IMR-90 (cell line): ENCODE data around the gene HMG20A. TPM values are rescaled to one million over a fixed set of nuclear protein-coding genes. Genes with fewer than 3 reads are reported as not detected.

ENCODE experiments used
- ATAC-seq: fragments of 200-7000 bp; cut with Tn5 transposase; 2 replicates; pipeline ENCODE4 v1.9.1; 2020; ENCODE audit warnings: low read depth, mild to moderate bottlenecking, moderate library complexity
- BruUV-seq: library from RNA; stranded (reverse); fragments of 400-500 nt; replicated peaks from 2 replicates; lab custom pipeline; 2021; lab: Mats Ljungman, UMichigan
- CTCF ChIA-PET: fragments of 300-600 bp; formaldehyde crosslinking; extraction: SDS; loops from one replicate; lab custom pipeline; 2021; ENCODE audit warnings: antibody characterized with exemption; lab: Yijun Ruan, JAX
- POLR2A ChIA-PET: fragments of 300-600 bp; sonication (Branson Sonifier 250); formaldehyde crosslinking; loops from one replicate; lab custom pipeline; 2022; ENCODE audit warnings: antibody characterized with exemption; ENCODE audit not compliant: unreplicated experiment; lab: Charles Lee
- DNase-seq: peaks from one replicate; pipeline ENCODE4 v3.0.0; 2013
- H2AFZ ChIP-seq: replicated peaks from 2 replicates; pipeline ENCODE3; 2013; ENCODE audit warnings: low read length, mild to moderate bottlenecking; ENCODE audit not compliant: poor library complexity
- H2AK5ac ChIP-seq: 2 replicates; pipeline ENCODE4 v1.6.1; 2013; ENCODE audit warnings: low read depth, low read length, inconsistent platforms
- H2AK9ac ChIP-seq: replicated peaks from 2 replicates; pipeline ENCODE3; 2013; ENCODE audit warnings: mild to moderate bottlenecking, low read depth, low read length, moderate library complexity; ENCODE audit not compliant: poor library complexity
- H2BK120ac ChIP-seq: 2 replicates; pipeline ENCODE4 v1.6.1; 2013; ENCODE audit warnings: low read depth, low read length, inconsistent platforms
- H2BK15ac ChIP-seq: 3 replicates; pipeline ENCODE4 v1.6.1; 2013; ENCODE audit warnings: low read depth, low read length, inconsistent platforms
- H2BK20ac ChIP-seq: 2 replicates; pipeline ENCODE4 v1.6.1; 2013; ENCODE audit warnings: low read depth, mild to moderate bottlenecking, inconsistent platforms, low read length, moderate library complexity
- H2BK5ac ChIP-seq: 2 replicates; pipeline ENCODE4 v1.6.1; 2013; ENCODE audit warnings: mild to moderate bottlenecking, low read depth, low read length, inconsistent platforms; ENCODE audit not compliant: poor library complexity, severe bottlenecking
- H3K14ac ChIP-seq: replicated peaks from 2 replicates; pipeline ENCODE4 v1.6.1; 2013; ENCODE audit warnings: low read depth, low read length, inconsistent platforms
- H3K18ac ChIP-seq: 2 replicates; pipeline ENCODE4 v1.6.1; 2013; ENCODE audit warnings: low read depth, low read length, control low read depth
- H3K23ac ChIP-seq: 2 replicates; pipeline ENCODE4 v1.6.1; 2013; ENCODE audit warnings: low read depth, low read length, inconsistent platforms
- H3K27ac ChIP-seq: 2 replicates; pipeline ENCODE4 v1.5.1; 2013; ENCODE audit warnings: mild to moderate bottlenecking, control low read depth, low read length; ENCODE audit not compliant: insufficient read depth
- H3K27me3 ChIP-seq: 2 replicates; pipeline ENCODE4 v1.6.1; 2013; ENCODE audit warnings: low read length; ENCODE audit not compliant: control insufficient read depth, insufficient read depth
- H3K36me3 ChIP-seq: 2 replicates; pipeline ENCODE4 v1.6.1; 2013; ENCODE audit warnings: low read length, mixed read lengths; ENCODE audit not compliant: control insufficient read depth, insufficient read depth
- H3K4ac ChIP-seq: 2 replicates; pipeline ENCODE4 v1.6.1; 2013; ENCODE audit warnings: low read depth, low read length, inconsistent platforms
- H3K4me1 ChIP-seq: 2 replicates; pipeline ENCODE4 v1.6.1; 2013; ENCODE audit warnings: low read length, mixed read lengths; ENCODE audit not compliant: control insufficient read depth, insufficient read depth
- H3K4me2 ChIP-seq: 2 replicates; pipeline ENCODE4 v1.6.1; 2013; ENCODE audit warnings: low read depth, mild to moderate bottlenecking, control low read depth, low read length, moderate library complexity
- H3K4me3 ChIP-seq: 2 replicates; pipeline ENCODE4 v1.5.1; 2013; ENCODE audit warnings: low read depth, mild to moderate bottlenecking, control low read depth, low read length, moderate library complexity; ENCODE audit not compliant: insufficient read depth
- H3K56ac ChIP-seq: 2 replicates; pipeline ENCODE4 v1.6.1; 2013; ENCODE audit warnings: low read length, inconsistent platforms; ENCODE audit not compliant: insufficient read depth; ENCODE audit errors: extremely low read depth
- H3K79me1 ChIP-seq, 2 experiments: 2 replicates each; pipeline ENCODE4 v1.6.1; 2013; ENCODE audit warnings: low read length in 2 of 2, inconsistent platforms in 1 of 2, low read depth in 1 of 2
- H3K9ac ChIP-seq: 2 replicates; pipeline ENCODE4 v1.6.1; 2013; ENCODE audit warnings: low read depth, low read length, control low read depth
- H3K9me1 ChIP-seq: 2 replicates; pipeline ENCODE4 v1.6.1; 2013; ENCODE audit warnings: low read length, inconsistent platforms; ENCODE audit not compliant: insufficient read depth
- H3K9me3 ChIP-seq: 2 replicates; pipeline ENCODE4 v1.6.1; 2013; ENCODE audit warnings: low read length; ENCODE audit not compliant: control insufficient read depth, insufficient read depth
- H4K20me1 ChIP-seq: 2 replicates; pipeline ENCODE4 v1.6.1; 2013; ENCODE audit warnings: low read length, inconsistent platforms; ENCODE audit not compliant: insufficient read depth
- H4K5ac ChIP-seq: 2 replicates; pipeline ENCODE4 v1.6.1; 2013; ENCODE audit warnings: mild to moderate bottlenecking, low read depth, low read length, control low read depth
- H4K8ac ChIP-seq, 2 experiments: 2 replicates each; pipeline ENCODE4 v1.6.1; 2013; ENCODE audit warnings: low read depth in 2 of 2, low read length in 2 of 2, control low read depth in 1 of 2, inconsistent platforms in 1 of 2
- H4K91ac ChIP-seq: 2 replicates; pipeline ENCODE4 v1.6.1; 2013; ENCODE audit warnings: low read depth, low read length, inconsistent platforms; ENCODE audit not compliant: insufficient read depth
- CEBPB ChIP-seq: IDR thresholded peaks from 2 replicates; pipeline ENCODE4 v1.6.1; 2012; ENCODE audit warnings: low read depth, low read length, improper control_type of control experiment
- MAFK ChIP-seq: IDR thresholded peaks from 2 replicates; pipeline ENCODE4 v1.6.1; 2012; ENCODE audit warnings: low read depth, low read length, improper control_type of control experiment
- NFE2L2 ChIP-seq: fragments of 150-350 bp; IDR thresholded peaks from 2 replicates; pipeline ENCODE4 v1.6.1; 2016; ENCODE audit warnings: low read depth, mild to moderate bottlenecking, low read length
- WGBS, 2 experiments: methylation state at CpG; one replicate each; pipeline versions ENCODE4 v1.1.5 to v1.1.7; 2013; ENCODE audit warnings: missing lambda C conversion rate in 2 of 2; ENCODE audit not compliant: insufficient read length in 1 of 2; ENCODE audit errors: extremely low coverage in 2 of 2; 5-methylcytosine and 5-hydroxymethylcytosine counted together
- dilution Hi-C: fragments of 300-500 bp; cut with HindIII; formaldehyde crosslinking; loops from one replicate; pipeline ENCODE4 v1.14.3; 2018; ENCODE audit warnings: low sequenced_read_pairs; ENCODE audit not compliant: unreplicated experiment
- in situ Hi-C: fragments of 300-500 bp; cut with MboI; formaldehyde crosslinking; loops from 3 replicates; pipeline ENCODE4 v1.14.3; 2019; ENCODE audit warnings: low sequenced_read_pairs, inconsistent platforms, mixed read lengths
- intact Hi-C: fragments of 100-400 bp; cut with micrococcal nuclease; formaldehyde crosslinking; loops from 2 replicates; pipeline ENCODE4 v1.10.0; 2022
- polyA plus RNA-seq, 3 experiments: library from polyadenylated mRNA; depleted of rRNA; stranded (reverse); fragments of >200 nt; gene quantifications; 2 replicates each; pipeline ENCODE4 v1.2.3, GENCODE V29; 2012; ENCODE audit warnings: low replicate concordance in 1 of 3
- total RNA-seq: library from RNA; depleted of rRNA; stranded (reverse); fragments of >200 nt; gene quantifications from 2 replicates; pipeline ENCODE4 v1.2.3, GENCODE V29; 2012

The HMG20A gene
- total and polyA plus RNA-seq, 2 of the 4 experiments (the other 2 are of a cell fraction) = 22.3 to 25.3 TPM

GRCh38 chr15:77391372-77391951 is 29.2 kb upstream of the HMG20A start:
- Histone ChIP-seq H2AFZ (no peak overlapping the region), H3K27ac (no peak overlapping the region), H3K23ac (peak overlapping the region; percentile 49; the same call in 1 of the 2 replicates), H3K4me3 (no peak overlapping the region), H3K36me3 (peaks cover 3% of the 10 kb centered on the region; the same call in 1 of the 2 replicates), H2BK120ac (no peak overlapping the region), H3K18ac (no peak overlapping the region), H3K9me1 (peaks cover 24% of the 10 kb centered on the region), H2BK5ac (no peak overlapping the region), H3K4ac (no peak overlapping the region), H4K91ac (no peak overlapping the region), H2AK9ac (no peak overlapping the region), H2BK20ac (no peak overlapping the region), H4K20me1 (peaks cover 84% of the 10 kb centered on the region), H4K8ac (no peak overlapping the region), H4K5ac (no peak overlapping the region), H3K56ac (no peak overlapping the region), H2AK5ac (no peak overlapping the region), H3K4me2 (no peak overlapping the region), H2BK15ac (no peak overlapping the region), H3K27me3 (no peaks in the 10 kb centered on the region), H3K9me3 (peaks cover 5% of the 10 kb centered on the region), H3K14ac (no peak overlapping the region), H3K9ac (no peak overlapping the region), H3K79me1 (peaks cover 35 to 78% of the 10 kb centered on the region in 2 experiments), H3K4me1 (peaks cover 14% of the 10 kb centered on the region)
- ATAC-seq = no peak
- intact Hi-C loops = no loop called here
- DNase-seq = no peak
- dilution Hi-C loops = no loop called here
- in situ Hi-C loops = no loop called here
- ChIA-PET CTCF (no interaction called here), POLR2A (no interaction called here)
- TF ChIP-seq CEBPB (no peak), MAFK (peak; percentile 74), NFE2L2 (no peak)
- WGBS, 2 experiments = no CpG with 5 or more reads among the region's 3 CpGs
- BruUV-seq = no TSS peak
